Skeletal muscle satellite cell (primary cell): ENCODE measurements around the gene TNFRSF21.
A peak's percentile ranks its signal among the peaks of the same experiment; 100 is the strongest.
"Not testable (repeated sequence)": the region's sequence is repeated elsewhere in the genome, so short reads cannot be mapped to it uniquely, and the experiment has no call there.

Experiments
- H3K27me3 ChIP-seq: 2 replicates; pipeline ENCODE4 v1.7.0; 2013; ENCODE audit warnings: low read length; ENCODE audit not compliant: control insufficient read depth, insufficient read depth
- H3K36me3 ChIP-seq: 2 replicates; pipeline ENCODE4 v1.7.0; 2013; ENCODE audit warnings: mild to moderate bottlenecking, control low read depth, low read length; ENCODE audit not compliant: insufficient read depth
- H3K4me1 ChIP-seq: 2 replicates; pipeline ENCODE4 v1.7.0; 2013; ENCODE audit warnings: low read length; ENCODE audit not compliant: control insufficient read depth, insufficient read depth
- H3K4me2 ChIP-seq: 2 replicates; pipeline ENCODE4 v1.7.0; 2013; ENCODE audit warnings: mild to moderate bottlenecking, low read length
- H3K4me3 ChIP-seq: 2 replicates; pipeline ENCODE4 v1.7.0; 2013; ENCODE audit warnings: low read length
- H3K9ac ChIP-seq: 2 replicates; pipeline ENCODE4 v1.7.0; 2013; ENCODE audit warnings: mild to moderate bottlenecking, low read depth, low read length, moderate library complexity
- H3K9me3 ChIP-seq: replicated peaks from 2 replicates; pipeline ENCODE4 v1.7.0; 2013; ENCODE audit warnings: mild to moderate bottlenecking, control low read depth, low read length

TNFRSF21 gene

DNA sequence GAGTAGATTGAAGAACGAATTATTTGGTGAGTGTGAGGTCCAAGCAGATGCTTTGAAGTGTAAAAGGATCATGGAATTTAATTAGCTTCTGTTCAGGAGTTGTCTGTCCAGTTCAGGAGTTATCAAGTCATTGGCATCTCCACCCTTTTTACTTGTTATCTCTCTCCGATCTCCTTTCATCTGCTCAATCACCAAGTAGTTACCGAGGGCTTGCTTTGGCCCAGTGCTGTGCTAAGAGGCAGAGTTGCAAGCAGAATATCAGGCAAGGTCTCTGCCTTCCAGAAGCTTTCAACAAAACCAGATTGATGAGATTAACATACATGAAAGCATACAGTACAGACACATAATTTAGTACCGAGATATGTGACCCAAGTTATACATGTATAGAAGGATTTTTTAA lies 10.2 kb upstream of the TNFRSF21 start:
- H3K4me3 ChIP-seq, result no peak overlapping the region
- H3K9me3 ChIP-seq, result no peaks in the 10 kb centered on the region
- no peaks in the 10 kb centered on the region for H3K36me3 ChIP-seq
- peaks cover 19% of the 10 kb centered on the region for H3K27me3 ChIP-seq
- H3K9ac ChIP-seq, result no peak overlapping the region
- H3K4me2 ChIP-seq, result no peak overlapping the region
- H3K4me1 ChIP-seq, result no peaks in the 10 kb centered on the region

DNA sequence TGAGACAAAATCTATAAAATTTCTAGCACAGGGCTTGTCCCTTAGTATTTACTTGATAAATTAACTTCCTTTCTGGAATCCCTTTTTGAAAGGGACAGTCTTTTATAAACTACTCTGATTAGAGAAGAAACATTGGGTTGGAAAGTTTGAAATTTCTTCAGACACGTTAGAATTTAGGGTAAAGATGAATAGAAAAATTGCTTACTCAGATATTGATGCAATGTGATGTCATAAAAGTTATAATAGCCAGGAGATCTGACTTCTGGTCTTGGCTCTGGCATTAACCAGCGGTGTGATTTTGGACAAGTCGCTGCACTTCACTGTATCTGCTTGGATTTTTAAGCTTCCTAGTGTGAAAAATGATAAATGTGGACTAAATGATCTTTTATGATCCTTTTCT lies 9.7 kb upstream of the TNFRSF21 start:
- H3K4me3 ChIP-seq, result no peak overlapping the region
- no peak overlapping the region for H3K4me2 ChIP-seq
- no peak overlapping the region for H3K9ac ChIP-seq
- H3K4me1 ChIP-seq, result no peaks in the 10 kb centered on the region
- peaks cover 19% of the 10 kb centered on the region for H3K27me3 ChIP-seq
- H3K36me3 ChIP-seq, result no peaks in the 10 kb centered on the region
- no peaks in the 10 kb centered on the region for H3K9me3 ChIP-seq

DNA sequence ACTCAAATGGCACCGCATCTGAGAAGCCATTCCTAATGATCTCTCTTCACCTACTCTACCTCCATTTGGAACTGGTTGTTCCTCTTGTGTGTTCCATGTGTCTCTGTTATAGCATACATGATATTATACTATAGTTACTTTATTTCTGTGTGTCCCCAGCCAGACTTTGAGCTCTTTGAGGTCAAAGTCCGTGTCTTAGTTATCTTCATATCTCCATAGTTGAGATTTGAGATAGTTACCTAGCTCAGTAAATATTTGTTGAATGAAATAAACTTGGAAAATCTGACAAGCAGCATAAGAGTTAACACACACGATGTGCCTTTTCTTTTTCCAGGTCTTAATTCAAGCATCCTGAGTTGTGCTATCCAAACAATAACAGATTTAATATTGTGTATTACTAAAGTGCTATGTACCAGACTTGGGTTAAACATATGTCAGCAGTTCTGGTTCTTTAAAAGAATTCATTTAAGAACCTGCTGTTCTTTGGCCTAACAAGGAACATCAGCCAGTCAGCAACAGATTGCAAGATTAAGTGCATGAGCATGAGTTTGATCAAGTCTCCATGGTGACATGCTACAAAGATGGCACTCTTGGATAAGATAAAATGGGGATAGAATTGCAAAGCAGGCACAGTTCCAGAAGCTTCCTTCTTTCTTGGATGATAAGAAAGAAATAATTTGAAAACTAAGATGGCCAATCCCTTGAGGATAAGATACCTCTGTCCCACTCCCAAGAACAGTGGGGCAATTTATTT lies 8.7 kb upstream of the TNFRSF21 start:
- H3K4me2 ChIP-seq, result no peak overlapping the region
- no peak overlapping the region for H3K4me3 ChIP-seq
- no peaks in the 10 kb centered on the region for H3K9me3 ChIP-seq
- H3K9ac ChIP-seq, result no peak overlapping the region
- H3K4me1 ChIP-seq, result no peaks in the 10 kb centered on the region
- peaks cover 13% of the 10 kb centered on the region for H3K27me3 ChIP-seq
- no peaks in the 10 kb centered on the region for H3K36me3 ChIP-seq

DNA sequence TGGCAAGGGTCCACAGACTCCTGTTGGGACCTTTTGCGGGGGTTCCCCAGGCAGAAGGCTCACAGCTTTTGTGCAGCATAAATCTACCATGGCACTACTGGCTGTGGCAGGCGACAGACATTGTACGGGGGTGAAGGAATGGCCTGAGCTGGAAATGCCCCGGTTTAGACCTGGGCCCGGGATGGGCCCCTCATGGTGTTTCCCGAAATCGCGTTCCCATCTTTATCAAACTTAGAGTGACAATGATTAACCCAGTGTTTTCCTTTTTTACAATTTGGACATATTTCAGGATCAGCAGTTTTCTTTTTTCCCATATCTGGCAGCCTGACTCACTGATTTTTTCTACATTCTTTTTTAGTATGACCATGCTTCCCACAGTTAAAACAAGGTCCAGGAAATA lies 5.5 kb upstream of the TNFRSF21 start:
- H3K4me1 ChIP-seq, H3K4me3 ChIP-seq, H3K36me3 ChIP-seq: not testable (repeated sequence)

DNA sequence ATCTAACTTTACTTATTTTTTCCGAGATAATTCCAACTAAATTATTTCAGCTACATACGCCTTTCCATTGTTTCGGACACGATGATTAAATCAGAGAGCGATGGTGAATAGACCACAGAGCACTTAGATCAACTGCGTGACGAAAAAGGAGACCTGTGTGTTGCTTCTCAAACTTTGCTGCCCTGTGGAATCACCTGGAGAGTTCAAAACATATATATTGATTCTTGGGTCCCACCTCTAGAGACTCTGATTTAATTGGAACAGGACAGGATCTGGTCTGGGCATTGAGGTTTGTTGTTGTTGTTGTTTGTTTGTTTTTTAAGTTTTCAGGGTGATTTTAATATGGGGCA lies 401 bp upstream of the TNFRSF21 start:
- peak overlapping the region; percentile 99 for H3K4me2 ChIP-seq
- no peak overlapping the region for H3K9ac ChIP-seq
- H3K4me3 ChIP-seq, result no peak overlapping the region
- no peaks in the 10 kb centered on the region for H3K9me3 ChIP-seq
- H3K36me3 ChIP-seq, result no peaks in the 10 kb centered on the region
- peaks cover 38% of the 10 kb centered on the region for H3K27me3 ChIP-seq
- H3K4me1 ChIP-seq, result peaks cover 6% of the 10 kb centered on the region

More for the DNA sequence above, 5.5 kb upstream of the TNFRSF21 start:
- not testable (repeated sequence) for H3K4me2 ChIP-seq, H3K9me3 ChIP-seq, H3K9ac ChIP-seq
- peaks cover 31% of the 10 kb centered on the region for H3K27me3 ChIP-seq

DNA sequence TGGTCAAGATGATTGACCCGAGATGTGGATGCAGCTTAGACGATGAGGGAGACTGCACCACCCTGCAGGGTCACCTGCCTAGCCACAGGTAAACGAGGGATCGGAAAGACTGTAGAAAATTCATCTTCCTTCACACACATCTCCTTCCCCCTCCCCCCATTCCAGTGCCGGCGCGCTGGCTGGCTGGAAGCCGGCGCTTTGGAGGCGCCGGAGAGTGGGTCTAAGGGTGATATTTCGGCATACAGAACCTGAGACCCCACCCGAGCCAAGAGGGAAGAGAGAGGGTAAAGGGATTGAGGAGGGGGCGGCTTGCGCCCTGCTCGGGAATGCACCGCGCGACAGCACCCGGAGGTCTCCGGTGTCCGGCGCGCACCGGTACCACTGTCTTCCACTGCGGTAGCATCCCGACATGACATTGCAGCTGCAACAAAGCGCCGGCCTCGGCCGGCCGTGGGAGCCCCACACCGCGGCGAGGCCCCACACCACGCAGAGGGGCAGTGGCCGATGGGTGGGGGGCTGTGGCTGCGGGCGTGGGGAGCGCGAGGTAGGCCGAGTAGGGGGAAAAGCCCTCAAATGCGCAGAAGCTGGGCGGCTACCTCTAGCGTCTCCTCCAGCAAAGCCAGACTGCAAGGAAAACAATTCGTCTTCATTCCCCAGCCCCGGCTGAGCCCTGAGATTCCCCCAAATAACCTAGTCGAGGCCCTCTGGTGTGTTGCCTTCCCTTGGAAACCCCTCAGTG lies 984 bp downstream of the TNFRSF21 start:
- Histone ChIP-seq H3K36me3 (no peaks in the 10 kb centered on the region), H3K4me3 (peak overlapping the region; percentile 85), H3K9me3 (no peaks in the 10 kb centered on the region), H3K4me2 (peak overlapping the region; percentile 99), H3K4me1 (peaks cover 6% of the 10 kb centered on the region), H3K27me3 (peaks cover 36% of the 10 kb centered on the region), H3K9ac (peak overlapping the region; percentile 56)

DNA sequence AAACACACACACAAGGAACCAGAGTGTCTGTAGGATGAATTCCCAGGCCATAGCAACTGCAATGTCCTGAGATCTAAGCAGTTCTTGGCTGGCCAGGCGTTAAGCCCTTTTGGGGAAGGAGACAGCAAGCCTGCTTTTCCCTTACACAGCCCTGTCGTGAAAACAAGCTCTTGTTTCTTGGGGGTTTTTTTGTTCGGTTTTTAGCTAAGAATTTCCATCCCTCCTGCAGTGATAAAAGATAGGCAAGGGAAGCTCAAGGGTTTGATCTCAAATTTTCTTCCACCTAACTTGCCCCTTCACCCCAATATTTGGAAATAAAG lies 1.5 kb downstream of the TNFRSF21 start:
- Histone ChIP-seq H3K4me2 (peak overlapping the region; percentile 99), H3K36me3 (no peaks in the 10 kb centered on the region), H3K4me1 (peaks cover 6% of the 10 kb centered on the region), H3K4me3 (peak overlapping the region; percentile 85), H3K9ac (no peak overlapping the region), H3K9me3 (no peaks in the 10 kb centered on the region), H3K27me3 (peaks cover 36% of the 10 kb centered on the region)

DNA sequence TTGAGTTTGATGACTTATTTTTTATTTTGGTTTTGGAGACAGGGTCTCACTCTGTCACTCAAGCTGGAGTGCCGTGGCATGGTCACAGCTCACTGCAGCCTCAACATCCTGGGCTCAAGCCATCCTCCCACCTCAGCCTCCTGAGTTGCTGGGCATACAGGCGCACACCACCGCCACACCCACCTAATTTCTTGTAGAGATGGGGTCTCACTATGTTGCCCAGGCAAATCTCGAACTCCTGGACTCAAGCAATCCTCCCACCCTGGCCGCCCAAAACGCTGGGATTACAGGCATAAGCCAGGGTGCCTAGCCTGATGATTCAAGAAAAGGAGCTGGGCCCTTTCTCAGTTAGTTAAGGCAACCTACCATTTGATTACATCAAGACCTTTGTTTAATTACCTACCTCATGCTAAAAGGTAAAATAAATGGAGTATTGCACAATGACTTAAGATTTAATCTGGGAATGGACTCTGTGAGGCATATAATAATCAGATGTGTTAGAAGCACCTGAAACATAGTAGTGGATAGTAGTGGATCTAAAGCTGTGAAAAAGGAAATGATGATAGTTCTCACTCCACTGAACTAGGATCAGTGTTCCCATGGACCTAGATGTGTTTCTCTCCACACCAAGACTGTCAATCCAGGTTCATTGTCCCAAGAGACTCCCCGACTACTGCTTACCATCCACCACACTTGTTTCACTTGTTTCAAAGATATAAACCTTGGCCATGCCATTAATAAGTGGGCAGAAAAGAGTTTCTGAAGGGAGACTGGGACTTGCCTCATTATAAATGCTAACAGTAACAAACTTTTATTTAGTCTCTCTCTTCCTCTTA lies 2.1 kb downstream of the TNFRSF21 start:
- Histone ChIP-seq H3K9ac (no peak overlapping the region), H3K4me2 (no peak overlapping the region), H3K4me1 (peaks cover 6% of the 10 kb centered on the region), H3K27me3 (peaks cover 32% of the 10 kb centered on the region), H3K4me3 (no peak overlapping the region), H3K9me3 (no peaks in the 10 kb centered on the region), H3K36me3 (no peaks in the 10 kb centered on the region)

DNA sequence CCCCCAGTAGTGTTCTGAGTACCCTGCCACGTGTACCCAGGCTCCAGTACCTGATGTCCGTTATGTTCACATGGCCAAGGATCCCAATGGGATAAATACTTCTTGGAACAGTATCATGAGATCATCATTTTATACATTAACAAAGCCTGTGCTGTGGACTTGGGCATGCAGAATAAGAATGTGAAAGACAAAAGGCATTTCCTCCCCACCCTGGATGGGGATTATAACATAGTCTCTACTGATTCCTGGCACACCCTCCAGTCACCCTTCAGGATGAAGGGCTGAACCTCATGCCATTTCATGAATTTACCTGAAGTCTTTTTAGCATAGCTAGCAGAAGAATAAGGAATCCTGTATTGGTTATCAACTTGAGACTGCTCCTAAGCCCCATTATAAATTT lies 2.8 kb downstream of the TNFRSF21 start:
- Histone ChIP-seq H3K9me3 (no peaks in the 10 kb centered on the region), H3K4me3 (no peak overlapping the region), H3K4me1 (peaks cover 6% of the 10 kb centered on the region), H3K4me2 (no peak overlapping the region), H3K9ac (no peak overlapping the region), H3K36me3 (no peaks in the 10 kb centered on the region), H3K27me3 (peaks cover 28% of the 10 kb centered on the region)

DNA sequence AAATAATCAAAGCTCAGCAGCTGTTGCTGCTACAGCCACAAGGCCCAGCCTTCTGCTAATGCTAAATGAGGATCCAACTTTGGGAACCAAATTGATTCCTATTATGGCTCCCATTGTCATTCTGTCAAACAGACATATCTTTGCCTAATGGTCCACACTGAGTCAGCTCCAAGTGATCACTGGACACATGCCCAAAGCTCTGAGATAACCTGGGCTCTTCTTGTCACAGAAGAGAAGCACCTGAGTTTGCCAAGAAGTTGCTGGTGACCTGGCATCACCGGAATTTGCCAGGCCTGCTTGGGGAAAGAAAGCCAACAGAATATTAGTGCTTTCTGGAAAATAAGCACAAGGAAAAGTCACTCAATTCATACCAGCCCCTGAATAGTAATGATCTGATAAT lies 5.8 kb downstream of the TNFRSF21 start:
- H3K9ac ChIP-seq, result no peak overlapping the region
- H3K9me3 ChIP-seq, result no peaks in the 10 kb centered on the region
- peaks cover 16% of the 10 kb centered on the region for H3K27me3 ChIP-seq
- no peak overlapping the region for H3K4me3 ChIP-seq
- H3K4me1 ChIP-seq, result peaks cover 6% of the 10 kb centered on the region
- no peak overlapping the region for H3K4me2 ChIP-seq
- no peaks in the 10 kb centered on the region for H3K36me3 ChIP-seq

DNA sequence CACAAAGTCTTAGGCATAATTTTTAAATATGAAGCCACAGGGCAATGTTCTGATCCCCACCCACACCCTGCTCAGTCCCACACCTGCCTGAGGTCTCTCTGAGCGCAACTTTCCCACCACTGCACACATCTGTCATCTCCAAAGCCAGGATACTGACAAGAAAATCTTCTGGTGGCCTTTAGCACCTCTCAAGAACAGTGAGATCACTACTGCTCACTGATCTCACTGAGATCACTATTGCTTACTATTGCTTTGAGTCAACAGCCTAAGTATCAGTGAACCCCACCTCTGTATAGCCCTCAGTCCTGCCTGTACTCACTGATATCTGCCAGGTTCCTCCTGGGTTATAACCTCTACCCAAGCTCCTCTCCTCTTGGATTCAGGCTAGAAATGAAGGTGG lies 6.4 kb downstream of the TNFRSF21 start:
- no peak overlapping the region for H3K9ac ChIP-seq
- H3K9me3 ChIP-seq, result no peaks in the 10 kb centered on the region
- H3K4me3 ChIP-seq, result no peak overlapping the region
- H3K4me2 ChIP-seq, result no peak overlapping the region
- peaks cover 2% of the 10 kb centered on the region for H3K4me1 ChIP-seq
- H3K36me3 ChIP-seq, result no peaks in the 10 kb centered on the region
- peaks cover 12% of the 10 kb centered on the region for H3K27me3 ChIP-seq
